Panc1 (cell line): ENCODE results near the gene NOSTRIN. TPM values are rescaled to one million over a fixed set of nuclear protein-coding genes. Genes with fewer than 3 reads are reported as not detected.

Source experiments
- ATAC-seq: fragments of 200-7000 bp; cut with Tn5 transposase; 2 replicates; pipeline ENCODE4 v1.9.1; 2020; ENCODE audit warnings: mild to moderate bottlenecking, moderate library complexity
- Bru-seq: library from RNA; stranded (reverse); fragments of 400-500 nt; gene quantifications from one replicate; lab custom pipeline; 2021; lab: Mats Ljungman, UMichigan
- BruChase-seq, 2 experiments: library from RNA; stranded (reverse); fragments of 400-500 nt; gene quantifications; one replicate each; lab custom pipeline; 2021; lab: Mats Ljungman, UMichigan
- BruUV-seq: library from RNA; stranded (reverse); fragments of 400-500 nt; replicated peaks from 2 replicates; lab custom pipeline; 2021; lab: Mats Ljungman, UMichigan
- CTCF ChIA-PET: fragments of 300-600 bp; sonication (Branson Sonifier 250); formaldehyde crosslinking; loops from one replicate; lab custom pipeline; 2022; ENCODE audit warnings: antibody characterized with exemption; lab: Charles Lee
- POLR2A ChIA-PET: fragments of 300-600 bp; sonication (Branson Sonifier 250); formaldehyde crosslinking; loops from one replicate; lab custom pipeline; 2022; ENCODE audit warnings: antibody characterized with exemption; lab: Charles Lee
- DNase-seq: peaks from one replicate; pipeline ENCODE4 v3.0.0-alpha.2; 2010; ENCODE audit warnings: low read depth, low spot score
- H3K27ac ChIP-seq: 2 replicates; pipeline ENCODE4 v1.5.1; 2011; ENCODE audit warnings: mild to moderate bottlenecking, low read length, inconsistent platforms
- H3K27me3 ChIP-seq: fragments of 200-500 bp; sonication (Bioruptor generic); 2 replicates; pipeline ENCODE4 v1.6.0; 2014; ENCODE audit warnings: low read length, inconsistent platforms; ENCODE audit not compliant: control insufficient read depth, insufficient read depth
- H3K36me3 ChIP-seq: fragments of 200-500 bp; sonication (Bioruptor generic); 2 replicates; pipeline ENCODE4 v1.5.1; 2014; ENCODE audit warnings: inconsistent platforms, mild to moderate bottlenecking, low read length, moderate library complexity; ENCODE audit not compliant: control insufficient read depth, insufficient read depth
- H3K4me1 ChIP-seq: 2 replicates; pipeline ENCODE4 v1.5.1; 2011; ENCODE audit warnings: inconsistent platforms, mild to moderate bottlenecking, low read length, moderate library complexity; ENCODE audit not compliant: control insufficient read depth, insufficient read depth
- H3K4me3 ChIP-seq, 2 experiments: 2 replicates each; pipeline ENCODE4 v1.5.1; 2011 to 2012; ENCODE audit warnings: low read depth in 2 of 2, low read length in 2 of 2, mild to moderate bottlenecking in 2 of 2, inconsistent platforms in 1 of 2, moderate library complexity in 1 of 2
- H3K9me3 ChIP-seq: fragments of 200-500 bp; sonication (Bioruptor generic); 2 replicates; pipeline ENCODE4 v1.5.1; 2014; ENCODE audit warnings: low read depth, mild to moderate bottlenecking, inconsistent platforms, low read length, moderate library complexity; ENCODE audit not compliant: control insufficient read depth, insufficient read depth
- CTCF ChIP-seq: fragments of 450-650 bp; IDR thresholded peaks from 2 replicates; pipeline ENCODE4 v1.5.1; 2017; ENCODE audit warnings: mild to moderate bottlenecking
- POLR2AphosphoS5 ChIP-seq: IDR thresholded peaks from 2 replicates; pipeline ENCODE4 v1.6.1; 2012; ENCODE audit warnings: mild to moderate bottlenecking, low read depth, low read length, moderate library complexity
- REST ChIP-seq, 2 experiments: IDR thresholded peaks; 2 replicates each; pipeline ENCODE4 v1.6.1; 2011 to 2012; ENCODE audit warnings: low read depth in 2 of 2, control low read depth in 1 of 2, low read length in 1 of 2, mild to moderate bottlenecking in 1 of 2, moderate library complexity in 1 of 2; ENCODE audit not compliant: insufficient read depth in 1 of 2
- SIN3A ChIP-seq: IDR thresholded peaks from 2 replicates; pipeline ENCODE4 v1.6.1; 2012; ENCODE audit warnings: low read depth, mild to moderate bottlenecking, low read length, moderate library complexity, borderline replicate concordance; ENCODE audit not compliant: insufficient read depth
- TCF7L2 ChIP-seq: IDR thresholded peaks from 2 replicates; pipeline ENCODE4 v1.6.1; 2011; ENCODE audit warnings: mild to moderate bottlenecking, low read depth, low read length, inconsistent platforms
- in situ Hi-C: cut with HindIII; loops from 2 replicates; pipeline ENCODE4 v1.10.0; 2016; ENCODE audit warnings: low sequenced_read_pairs, low pct_unique_long_range_greater_than_20kb
- intact Hi-C: fragments of 100-400 bp; cut with micrococcal nuclease; formaldehyde crosslinking; loops from one replicate; pipeline ENCODE4 v1.10.0; 2022; ENCODE audit not compliant: unreplicated experiment
- long read RNA-seq: library from polyadenylated mRNA; unstranded; transcript quantifications from one replicate; pipeline ENCODE4 v2.0.0, GENCODE V29; 2021; ENCODE audit not compliant: unreplicated experiment
- polyA plus RNA-seq: library from polyadenylated mRNA; unstranded; fragments of >200 nt; gene quantifications from one replicate; pipeline ENCODE4 v1.2.1, GENCODE V29; 2012; ENCODE audit warnings: missing spikeins; ENCODE audit not compliant: insufficient read length
- total RNA-seq: library from RNA; stranded (reverse); gene quantifications from one replicate; pipeline ENCODE4 v1.2.1, GENCODE V29; 2021; ENCODE audit not compliant: unreplicated experiment

The NOSTRIN gene
- total RNA-seq (not detected), Bru-seq, nascent RNA (percentile 21 among the genes with signal in this experiment), BruChase-seq, experiment 1, labeled RNA remaining after a 2-hour chase (percentile 24 among the genes with signal in this experiment), BruChase-seq, experiment 2, labeled RNA remaining after a 6-hour chase (percentile 17 among the genes with signal in this experiment)
- 0.22 TPM for polyA plus RNA-seq
- long read RNA-seq, partial matches to known transcripts = 0 of 1 reads
- long read RNA-seq, other reads (novel, unspliced or antisense) = 1 of 1 reads

GRCh38 chr2:168801961-168802858, at the start of gene NOSTRIN:
Gene NOSTRIN, plus strand, starts transcription at chr2:168802637. Its CDS starts 10 bp downstream, at chr2:168802647.
- ChIA-PET CTCF (no interaction called here), POLR2A (no interaction called here)
- in situ Hi-C loops = no loop called here

More at GRCh38 chr2:168801961-168802858, at the start of gene NOSTRIN:
- intact Hi-C loops = no loop called here
- Histone ChIP-seq H3K36me3 (no peaks in the 10 kb centered on the region), H3K9me3 (no peaks in the 10 kb centered on the region), H3K27me3 (peaks cover 2% of the 10 kb centered on the region; the same call in 1 of the 2 replicates), H3K4me3 (no peak within 1 kb of the TSS), H3K4me1 (no peaks in the 10 kb centered on the region), H3K27ac (no peak within 1 kb of the TSS)
- no peak for ATAC-seq
- no TSS peak for BruUV-seq
- no peak for DNase-seq
- TF ChIP-seq CTCF = no peak
- no peak for TF ChIP-seq POLR2AphosphoS5
- no peak for TF ChIP-seq TCF7L2
- TF ChIP-seq SIN3A = no peak
- no peak for TF ChIP-seq REST (IDR thresholded peaks at IDR 0.05; ENCODE audit: insufficient read depth in 1 of 2, low read depth in 2 of 2, low read length in 1 of 2)
